Left ventricle myocardium inferior (tissue), 1 donor: Measurements from ENCODE around the gene CLIC1. TPM values are rescaled to one million over a fixed set of nuclear protein-coding genes. Genes with fewer than 3 reads are reported as not detected.
"Not testable (repeated sequence)": the region's sequence is repeated elsewhere in the genome, so short reads cannot be mapped to it uniquely, and the experiment has no call there.

Experiments used
- DNase-seq: peaks from one replicate; pipeline ENCODE4 v3.0.0-alpha.2; 2020
- H3K27ac ChIP-seq: fragments of 200-600 bp; replicated peaks from 2 replicates; pipeline ENCODE4 v1.8.0; 2021
- H3K27me3 ChIP-seq: fragments of 200-600 bp; 2 replicates; pipeline ENCODE4 v1.8.0; 2021; ENCODE audit warnings: low read depth
- H3K36me3 ChIP-seq: fragments of 200-600 bp; 2 replicates; pipeline ENCODE4 v1.8.0; 2021
- H3K4me1 ChIP-seq: fragments of 200-600 bp; 2 replicates; pipeline ENCODE4 v1.8.0; 2021
- H3K4me3 ChIP-seq: fragments of 200-600 bp; 2 replicates; pipeline ENCODE4 v1.8.0; 2021; ENCODE audit warnings: mild to moderate bottlenecking, moderate library complexity
- H3K9me3 ChIP-seq: fragments of 200-600 bp; replicated peaks from 2 replicates; pipeline ENCODE4 v1.8.0; 2021
- intact Hi-C: fragments of 100-400 bp; cut with micrococcal nuclease; formaldehyde crosslinking; loops from one replicate; pipeline ENCODE4 v1.11.0; 2022
- total RNA-seq: library from RNA; stranded (reverse); fragmentation: NEBNext Ultra II Directional; extraction: Animal tissue kit (Norgen Biotek cat#: 25700); gene quantifications from one replicate; pipeline ENCODE4 v1.2.1, GENCODE V29; 2021
- TF ChIP-seq, protein P1 (sequence below): fragments of 200-600 bp; IDR thresholded peaks from 2 replicates; pipeline ENCODE4 v1.8.0; 2021; ENCODE audit warnings: antibody characterized with exemption, mild to moderate bottlenecking, borderline replicate concordance
- donor health status: DM: no; HTN: yes; CAD: no; lungs with severe emphysema.

The CLIC1 gene
- total RNA-seq, 1 donor from 2014 or later, result 78.0 TPM

DNA sequence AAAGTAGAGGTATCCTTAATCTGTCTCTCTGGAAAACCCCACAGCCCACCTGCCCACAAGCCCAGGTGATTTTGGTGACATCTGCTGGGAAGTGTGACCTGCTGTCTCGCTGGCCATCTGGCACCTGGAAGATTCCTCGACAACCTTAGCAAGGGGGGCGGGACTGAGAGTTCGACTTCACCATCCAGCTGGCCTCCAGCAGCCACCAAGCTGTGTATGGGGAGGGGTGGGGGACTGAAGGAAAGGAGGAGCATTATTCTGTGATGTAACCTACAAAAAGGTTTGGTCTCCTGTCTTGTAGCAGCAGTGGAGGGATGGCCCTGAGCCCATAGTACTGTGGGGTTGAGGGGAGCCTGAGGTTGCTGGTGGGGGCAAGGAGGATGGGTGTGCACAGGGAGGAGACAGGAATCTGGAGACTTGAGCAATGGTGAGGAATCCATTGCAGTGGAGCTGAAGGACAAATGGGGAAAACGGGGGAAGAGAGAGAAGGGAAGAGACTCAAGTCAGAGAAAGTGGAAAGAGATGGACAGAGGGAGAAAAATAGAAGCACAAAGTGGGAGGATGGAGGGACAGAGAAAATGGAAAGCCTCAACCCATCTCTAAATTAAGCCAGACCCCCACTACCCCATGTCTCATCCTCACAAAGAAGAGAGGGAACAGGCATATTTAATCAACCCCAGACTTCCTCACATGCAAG lies 25.7 kb downstream of the CLIC1 start:
- Histone ChIP-seq H3K9me3 (no peaks in the 10 kb centered on the region), H3K4me1 (no peaks in the 10 kb centered on the region), H3K27me3 (peaks cover 9% of the 10 kb centered on the region), H3K4me3 (no peak overlapping the region), H3K36me3 (no peaks in the 10 kb centered on the region), H3K27ac (no peak overlapping the region)
- intact Hi-C loops, result no loop called here
- no peak for DNase-seq
- TF ChIP-seq, protein P1, sequence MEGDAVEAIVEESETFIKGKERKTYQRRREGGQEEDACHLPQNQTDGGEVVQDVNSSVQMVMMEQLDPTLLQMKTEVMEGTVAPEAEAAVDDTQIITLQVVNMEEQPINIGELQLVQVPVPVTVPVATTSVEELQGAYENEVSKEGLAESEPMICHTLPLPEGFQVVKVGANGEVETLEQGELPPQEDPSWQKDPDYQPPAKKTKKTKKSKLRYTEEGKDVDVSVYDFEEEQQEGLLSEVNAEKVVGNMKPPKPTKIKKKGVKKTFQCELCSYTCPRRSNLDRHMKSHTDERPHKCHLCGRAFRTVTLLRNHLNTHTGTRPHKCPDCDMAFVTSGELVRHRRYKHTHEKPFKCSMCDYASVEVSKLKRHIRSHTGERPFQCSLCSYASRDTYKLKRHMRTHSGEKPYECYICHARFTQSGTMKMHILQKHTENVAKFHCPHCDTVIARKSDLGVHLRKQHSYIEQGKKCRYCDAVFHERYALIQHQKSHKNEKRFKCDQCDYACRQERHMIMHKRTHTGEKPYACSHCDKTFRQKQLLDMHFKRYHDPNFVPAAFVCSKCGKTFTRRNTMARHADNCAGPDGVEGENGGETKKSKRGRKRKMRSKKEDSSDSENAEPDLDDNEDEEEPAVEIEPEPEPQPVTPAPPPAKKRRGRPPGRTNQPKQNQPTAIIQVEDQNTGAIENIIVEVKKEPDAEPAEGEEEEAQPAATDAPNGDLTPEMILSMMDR, result no peak

DNA sequence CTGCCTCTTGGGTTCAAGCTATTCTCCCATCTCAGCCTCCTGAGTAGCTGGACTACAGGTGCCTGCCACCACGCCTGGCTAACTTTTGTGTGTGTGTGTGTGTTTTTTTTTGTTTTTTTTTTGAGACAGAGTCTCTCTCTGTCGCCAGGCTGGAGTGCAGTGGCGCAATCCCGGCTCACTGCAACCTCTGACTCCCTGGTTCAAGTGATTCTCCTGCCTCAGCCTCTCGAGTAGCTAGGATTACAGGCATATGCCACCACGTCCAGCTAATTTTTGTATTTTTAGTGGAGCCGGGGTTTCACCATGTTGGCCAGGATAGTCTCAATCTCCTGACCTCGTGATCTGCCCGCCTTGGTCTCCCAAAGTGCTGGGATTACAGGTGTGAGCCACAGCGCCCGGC lies 27.2 kb downstream of the CLIC1 start:
- DNase-seq, H3K4me1 ChIP-seq, H3K36me3 ChIP-seq, H3K27ac ChIP-seq, intact Hi-C loops, H3K4me3 ChIP-seq, H3K9me3 ChIP-seq, H3K27me3 ChIP-seq: not testable (repeated sequence)

DNA sequence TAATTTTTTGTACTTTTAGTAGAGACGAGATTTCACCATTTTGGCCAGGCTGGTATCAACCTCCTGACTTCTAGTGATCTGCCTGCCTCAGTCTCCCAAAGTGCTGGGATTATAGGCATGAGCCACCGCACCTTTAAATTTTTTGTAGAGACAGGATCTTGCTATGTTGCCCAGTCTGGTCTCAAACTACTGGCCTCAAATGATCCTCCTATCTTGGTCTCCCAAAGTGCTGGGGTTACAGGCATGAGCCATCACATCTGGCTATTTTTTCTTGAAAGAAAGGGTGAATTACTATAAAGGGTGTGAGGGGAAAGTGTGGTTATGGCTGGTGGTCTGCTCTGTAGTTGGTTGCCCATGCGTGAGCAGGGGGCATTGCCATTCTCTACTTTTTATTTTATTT lies 28.1 kb downstream of the CLIC1 start:
- TF ChIP-seq, protein P1, result no peak

DNA sequence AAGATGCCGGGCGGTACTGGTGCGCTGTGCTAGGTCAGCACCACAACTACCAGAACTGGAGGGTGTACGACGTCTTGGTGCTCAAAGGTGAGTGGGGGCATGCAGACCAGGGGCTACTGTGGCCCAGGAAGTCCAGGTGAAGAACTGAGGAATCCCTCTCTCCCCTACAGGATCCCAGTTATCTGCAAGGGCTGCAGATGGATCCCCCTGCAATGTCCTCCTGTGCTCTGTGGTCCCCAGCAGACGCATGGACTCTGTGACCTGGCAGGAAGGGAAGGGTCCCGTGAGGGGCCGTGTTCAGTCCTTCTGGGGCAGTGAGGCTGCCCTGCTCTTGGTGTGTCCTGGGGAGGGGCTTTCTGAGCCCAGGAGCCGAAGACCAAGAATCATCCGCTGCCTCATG lies 28.6 kb downstream of the CLIC1 start:
- H3K36me3 ChIP-seq, result no peaks in the 10 kb centered on the region
- no peak overlapping the region for H3K27ac ChIP-seq
- TF ChIP-seq, protein P1, result no peak
- peaks cover 10% of the 10 kb centered on the region for H3K4me1 ChIP-seq
- intact Hi-C loops, result no loop called here
- H3K27me3 ChIP-seq, result peaks cover 9% of the 10 kb centered on the region
- no peak overlapping the region for H3K4me3 ChIP-seq
- no peaks in the 10 kb centered on the region for H3K9me3 ChIP-seq
- DNase-seq, result no peak

More for the DNA sequence above, 28.1 kb downstream of the CLIC1 start:
- peaks cover 9% of the 10 kb centered on the region for H3K27me3 ChIP-seq
- no peak for DNase-seq
- no peaks in the 10 kb centered on the region for H3K9me3 ChIP-seq
- H3K36me3 ChIP-seq, result no peaks in the 10 kb centered on the region
- H3K27ac ChIP-seq, result no peak overlapping the region
- peaks cover 6% of the 10 kb centered on the region for H3K4me1 ChIP-seq
- H3K4me3 ChIP-seq, result no peak overlapping the region
- intact Hi-C loops, result no loop called here

DNA sequence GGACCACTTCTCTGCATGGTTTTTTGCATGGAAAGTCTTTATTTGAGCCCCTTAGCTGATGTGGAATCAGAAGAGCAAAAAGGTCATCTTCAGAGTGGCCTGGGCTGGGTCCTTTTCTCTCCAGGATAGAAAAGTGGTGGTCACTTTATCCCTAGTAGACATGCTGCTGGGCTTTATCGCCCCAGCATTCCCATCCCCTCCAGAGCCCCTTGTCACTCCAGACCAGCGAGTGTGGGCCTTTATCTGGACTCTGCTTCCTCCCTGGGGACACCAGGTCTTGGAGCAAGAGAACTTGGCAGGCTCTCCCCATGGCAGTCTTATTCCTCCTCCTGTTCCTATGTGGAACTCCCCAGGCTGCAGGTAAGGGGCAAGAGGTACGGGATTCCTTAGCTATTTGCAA lies 29.7 kb downstream of the CLIC1 start, which contains the start of gene LY6G6F:
TSS of gene LY6G6F (plus strand) at position 268 of the 400 bp plus-strand sequence. CDS start at position 309, 41 bp downstream.
- peaks cover 21% of the 10 kb centered on the region for H3K4me1 ChIP-seq
- no peaks in the 10 kb centered on the region for H3K36me3 ChIP-seq
- H3K9me3 ChIP-seq, result no peaks in the 10 kb centered on the region
- H3K27ac ChIP-seq, result no peak within 1 kb of the TSS
- no peak within 1 kb of the TSS for H3K4me3 ChIP-seq
- intact Hi-C loops, result no loop called here
- peaks cover 9% of the 10 kb centered on the region for H3K27me3 ChIP-seq
- no peak for DNase-seq
- TF ChIP-seq, protein P1, result no peak

DNA sequence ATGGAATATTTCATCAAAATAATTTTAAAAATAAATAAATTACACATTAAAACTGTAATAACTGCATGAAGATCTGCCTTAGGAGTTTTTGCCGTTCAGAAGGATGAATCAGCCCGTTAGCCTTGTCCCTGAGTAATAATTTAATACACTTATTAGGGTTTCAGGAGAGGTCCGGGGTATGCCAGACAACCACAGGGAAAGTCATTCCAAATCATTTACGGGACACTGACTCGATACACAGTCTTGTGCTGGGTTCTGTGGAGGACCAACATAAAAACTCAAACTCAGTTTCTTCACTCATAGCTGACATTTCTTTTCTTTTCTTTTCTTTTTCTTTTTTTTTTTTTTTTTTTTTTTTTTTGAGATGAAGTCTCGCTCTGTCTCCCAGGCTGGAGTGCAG lies 30.4 kb downstream of the CLIC1 start:
- intact Hi-C loops, result no loop called here
- H3K27me3 ChIP-seq, result peaks cover 6% of the 10 kb centered on the region
- no peak overlapping the region for H3K27ac ChIP-seq
- no peak for DNase-seq
- no peaks in the 10 kb centered on the region for H3K9me3 ChIP-seq
- TF ChIP-seq, protein P1, result no peak
- H3K4me3 ChIP-seq, result no peak overlapping the region
- no peaks in the 10 kb centered on the region for H3K36me3 ChIP-seq
- H3K4me1 ChIP-seq, result peaks cover 28% of the 10 kb centered on the region
